Activated T-cell treated with anti-CD3 and anti-CD28 coated beads, Interleukin-2, amount 50 U/mL, for 1 hour (primary cell): Measurements from ENCODE around the gene LYSMD2.
"Not testable (repeated sequence)": the region's sequence is repeated elsewhere in the genome, so short reads cannot be mapped to it uniquely, and the experiment has no call there.

Source experiments
- DNase-seq: peaks from one replicate; pipeline ENCODE4 v3.0.0-alpha.2; 2020

The LYSMD2 gene, protein sequence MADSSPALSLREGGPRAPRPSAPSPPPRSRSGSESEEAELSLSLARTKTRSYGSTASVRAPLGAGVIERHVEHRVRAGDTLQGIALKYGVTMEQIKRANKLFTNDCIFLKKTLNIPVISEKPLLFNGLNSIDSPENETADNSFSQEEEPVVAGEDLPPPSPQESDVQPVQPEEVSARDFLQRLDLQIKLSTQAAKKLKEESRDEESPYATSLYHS

DNA sequence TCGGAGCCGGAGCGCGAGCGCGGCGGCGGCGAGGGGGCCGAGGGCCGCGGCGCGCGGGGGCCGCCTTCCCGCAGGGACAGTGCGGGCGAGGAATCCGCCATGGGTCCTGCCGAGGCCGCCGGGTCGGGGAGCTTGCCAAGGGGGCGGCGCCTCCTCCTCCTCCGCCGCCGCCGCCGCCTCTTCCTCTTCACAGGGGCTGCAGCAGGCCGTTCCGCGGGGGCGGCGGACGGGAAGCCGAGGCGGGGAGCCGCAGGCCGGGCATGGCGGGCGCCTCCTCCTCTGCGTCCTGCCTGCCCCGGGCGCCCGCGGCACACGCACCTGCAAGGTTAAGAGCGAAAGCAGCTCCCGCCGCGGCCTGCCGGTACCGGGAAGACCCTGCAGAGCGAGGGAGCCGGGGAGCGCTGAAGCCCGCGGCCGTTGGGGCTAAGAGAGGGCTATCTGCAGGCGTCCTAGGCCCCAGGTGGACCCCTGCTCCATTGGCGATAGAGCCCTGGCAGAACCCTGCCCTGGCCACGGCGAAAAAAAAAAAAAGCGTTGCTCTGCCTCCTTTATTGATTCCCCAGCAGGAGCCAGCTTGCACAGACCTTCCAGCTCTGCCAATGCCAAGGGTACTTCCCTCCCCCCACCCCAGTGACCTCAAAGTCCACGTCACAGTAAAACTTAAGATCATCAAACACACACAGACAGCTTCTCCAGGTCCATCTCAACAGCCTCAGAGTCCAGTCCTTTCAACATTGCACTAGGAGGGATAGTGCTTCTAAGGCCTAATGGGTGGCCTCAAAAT, at the start of gene LYSMD2:
Gene LYSMD2, minus strand, starts transcription at position 134 of the 784 bp plus-strand sequence. Its CDS starts 33 bp downstream, at position 101.
- peak; percentile 77 for DNase-seq

DNA sequence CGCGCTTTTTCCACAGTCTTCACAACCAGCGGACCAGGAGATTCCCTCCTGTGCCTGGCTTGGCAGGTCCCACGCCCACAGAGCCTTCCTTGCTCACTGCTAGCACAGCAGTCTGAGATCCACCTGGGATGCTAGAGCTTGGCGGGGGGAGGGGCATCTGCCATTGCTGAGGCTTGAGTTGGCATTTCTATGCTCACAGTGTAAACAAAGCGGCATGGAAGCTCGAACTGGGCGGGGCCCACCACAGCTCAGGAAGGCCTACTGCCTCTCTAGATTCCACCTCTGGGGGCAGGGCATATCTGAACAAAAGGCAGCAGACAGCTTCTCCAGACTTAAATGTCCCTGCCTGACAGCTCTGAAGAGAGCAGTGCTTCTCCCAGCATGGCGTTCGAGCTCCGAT, 49.7 kb upstream of the LYSMD2 start:
- not testable (repeated sequence) for DNase-seq

DNA sequence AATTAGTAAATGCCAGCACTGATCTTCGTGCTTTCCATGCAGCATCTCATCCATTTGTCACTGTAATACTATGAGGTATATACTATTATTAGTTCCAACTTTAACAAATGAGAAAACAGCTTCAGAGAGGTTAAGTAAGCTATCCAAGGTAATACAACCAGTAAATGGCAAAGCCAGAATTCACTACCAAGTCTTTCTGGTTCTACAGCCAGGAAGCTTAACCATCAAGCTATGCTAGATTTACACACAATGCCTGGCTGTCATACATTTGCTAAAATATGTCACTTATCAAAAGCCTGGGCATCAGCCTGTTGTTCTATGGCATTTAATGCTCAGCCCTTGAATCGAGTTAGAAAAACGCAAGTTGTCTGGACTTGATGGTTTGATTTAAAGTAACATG, 46.5 kb upstream of the LYSMD2 start:
- no peak for DNase-seq

DNA sequence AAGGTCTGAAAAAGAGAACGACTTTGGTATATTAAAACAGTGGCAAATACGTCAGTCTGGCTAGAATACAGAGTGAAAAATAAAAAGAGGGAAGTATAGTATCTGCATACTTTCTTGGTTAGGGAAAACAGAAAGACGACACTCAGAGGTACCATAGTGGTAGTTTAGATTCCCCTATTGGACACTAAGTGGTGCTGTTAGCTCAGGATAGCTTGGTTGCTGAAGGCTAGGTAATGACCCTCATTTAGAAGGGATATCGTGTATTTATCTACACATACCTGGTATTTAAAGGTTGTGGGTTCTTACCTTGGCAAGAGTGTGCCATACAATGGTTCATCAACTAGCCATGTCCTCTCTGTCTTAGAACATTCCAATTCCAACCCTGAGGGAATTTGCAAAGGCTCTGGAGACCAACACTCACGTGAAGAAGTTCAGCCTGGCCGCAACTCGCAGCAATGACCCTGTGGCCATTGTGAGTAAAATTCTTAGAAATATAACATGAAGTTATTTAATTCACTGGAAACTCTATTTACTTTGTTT, 45.0 kb upstream of the LYSMD2 start:
- DNase-seq: no peak

DNA sequence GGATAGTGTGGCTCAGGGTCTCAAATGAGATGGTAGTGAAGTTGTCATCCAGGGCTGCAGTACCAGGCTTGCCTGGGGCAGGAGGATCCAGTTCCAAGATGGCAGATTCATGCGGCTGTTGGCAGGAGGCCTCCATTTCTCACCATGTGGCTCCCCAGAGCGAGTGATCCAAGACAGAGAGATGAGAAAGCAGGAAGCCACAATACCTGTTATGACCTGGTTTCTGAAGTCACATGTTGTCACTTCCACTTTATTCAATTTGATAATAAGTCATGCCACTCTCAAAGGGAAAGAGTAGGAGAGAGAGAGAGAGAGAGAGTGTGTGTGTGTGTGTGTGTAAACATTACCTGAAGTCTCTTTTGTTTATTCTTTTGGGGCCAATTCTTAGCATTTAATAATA, 44.1 kb upstream of the LYSMD2 start:
- no peak for DNase-seq

DNA sequence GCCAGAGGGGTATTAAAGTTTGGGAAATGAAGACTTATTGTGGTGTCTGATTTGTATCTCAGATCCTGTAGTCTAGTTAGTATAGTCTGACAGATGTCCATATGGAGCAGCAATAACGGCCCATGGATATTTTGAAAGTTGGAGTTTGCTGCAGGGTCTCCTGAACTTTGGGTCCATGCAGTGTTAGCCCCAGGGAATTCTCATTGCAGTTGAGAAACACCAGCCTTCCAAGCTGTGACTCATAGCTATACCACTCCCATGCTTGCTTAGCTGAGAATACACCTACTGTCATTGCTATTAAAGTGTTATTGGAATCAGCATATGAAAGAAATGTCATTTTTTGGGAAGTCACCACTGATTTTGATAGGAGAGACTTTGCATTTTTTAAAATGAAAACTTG, 43.2 kb upstream of the LYSMD2 start:
- no peak for DNase-seq

DNA sequence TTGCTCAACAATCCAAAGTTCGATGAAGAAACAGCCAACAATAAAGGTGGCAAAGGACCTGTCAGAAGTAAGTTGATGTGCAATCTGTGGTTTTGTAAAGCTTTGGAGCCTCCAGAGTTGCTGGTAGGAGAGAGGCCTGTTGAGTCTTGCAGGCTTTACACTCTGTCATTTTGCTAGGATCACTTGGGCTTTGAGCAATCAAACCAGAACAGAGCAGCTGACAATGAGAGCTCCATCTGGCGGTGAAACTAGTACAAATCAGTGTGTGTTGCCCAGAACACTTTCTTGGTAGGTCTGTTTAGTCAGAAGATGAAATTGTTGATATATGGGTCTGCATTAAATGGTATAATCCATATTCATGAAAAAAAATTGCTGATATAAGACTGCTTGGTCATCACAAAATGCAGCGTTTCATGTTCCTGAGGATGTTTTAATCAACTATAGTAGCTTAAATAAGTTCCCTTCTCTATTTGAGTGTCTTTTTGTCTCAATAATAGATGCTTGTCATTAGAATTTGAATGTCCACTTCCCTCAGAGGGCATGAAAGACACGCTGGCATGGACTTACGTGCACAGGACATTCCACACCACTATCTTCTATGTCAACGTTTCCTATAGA, 39.6 kb upstream of the LYSMD2 start:
- peak; percentile 41 for DNase-seq

DNA sequence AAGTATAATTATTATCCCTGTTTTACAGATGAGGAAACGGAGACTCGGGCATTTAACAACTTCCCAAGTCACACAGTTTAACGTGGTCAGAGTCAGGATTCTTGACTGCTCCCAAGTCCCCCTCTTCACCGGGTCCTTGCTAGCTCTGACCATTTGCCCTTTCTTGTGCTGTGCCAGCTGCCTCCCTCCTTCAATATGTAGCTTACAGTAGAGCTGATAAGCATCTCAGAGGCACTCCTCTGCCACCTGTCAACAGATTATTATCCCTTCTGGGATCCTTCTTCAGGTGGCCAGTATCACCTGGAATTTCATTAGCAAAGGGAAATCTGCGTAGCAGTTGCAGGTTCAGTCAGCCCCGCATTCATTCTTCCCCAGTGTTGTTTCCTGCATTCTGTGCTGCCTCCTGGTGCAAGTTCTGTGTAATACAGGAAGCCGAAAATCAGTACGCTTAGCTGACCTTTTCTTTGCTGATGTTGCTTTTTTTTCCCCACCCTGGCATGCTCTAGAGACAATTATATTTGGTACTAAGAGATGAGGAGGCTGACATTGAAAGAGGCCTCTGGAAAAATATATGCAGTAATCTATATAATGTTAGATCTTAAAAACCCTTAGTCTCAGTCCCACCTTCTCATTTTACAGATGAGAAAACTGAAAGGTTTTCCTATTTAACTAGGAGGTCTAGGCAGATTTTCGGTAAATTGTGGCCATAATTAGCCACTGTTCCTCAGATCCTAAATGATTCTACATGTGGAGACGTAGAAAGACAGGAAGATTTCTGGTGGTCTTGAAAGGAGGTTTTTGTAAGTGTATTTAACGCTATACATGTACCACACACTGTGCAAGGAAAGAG, 38.7 kb upstream of the LYSMD2 start:
- peak; percentile 44 for DNase-seq

DNA sequence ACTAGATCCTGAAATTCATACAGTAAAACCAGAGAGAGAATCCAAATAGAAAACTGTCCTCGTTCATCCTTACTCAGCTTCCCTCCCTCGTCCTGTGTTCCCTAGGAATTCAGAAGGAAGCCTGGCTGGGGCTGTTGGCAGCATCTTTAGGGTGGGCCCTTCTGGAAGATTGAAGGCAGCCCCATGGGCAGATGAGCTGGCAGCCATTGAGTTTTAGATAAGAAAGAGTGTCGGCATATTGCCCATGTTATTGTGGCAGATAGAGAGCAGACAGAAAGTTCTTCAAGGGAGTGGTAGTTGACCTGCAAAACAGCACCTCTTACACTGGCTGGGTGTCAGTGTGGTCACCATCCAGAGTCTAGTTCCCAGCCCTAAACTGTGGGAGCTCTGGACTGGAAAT, 37.5 kb upstream of the LYSMD2 start:
- no peak for DNase-seq

DNA sequence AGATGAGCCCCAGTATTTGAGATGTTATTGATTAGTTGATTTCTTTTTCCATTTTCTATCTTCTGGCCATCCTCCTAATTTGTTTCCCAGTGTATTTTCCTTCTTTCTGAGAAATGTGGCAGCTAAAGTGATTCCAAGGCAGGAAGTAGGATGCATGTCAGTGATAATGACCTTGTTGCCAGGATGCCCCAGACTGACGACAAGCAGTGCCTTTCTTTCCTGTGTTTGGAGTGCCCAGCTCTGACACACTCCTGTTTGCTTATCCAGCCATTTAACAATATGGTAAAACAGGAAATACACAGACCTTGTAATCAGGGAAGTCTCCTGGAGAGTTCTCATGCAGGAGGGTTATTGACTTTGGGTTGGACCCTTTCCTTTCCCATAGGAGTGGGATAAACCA, 34.3 kb upstream of the LYSMD2 start:
- DNase-seq: no peak

DNA sequence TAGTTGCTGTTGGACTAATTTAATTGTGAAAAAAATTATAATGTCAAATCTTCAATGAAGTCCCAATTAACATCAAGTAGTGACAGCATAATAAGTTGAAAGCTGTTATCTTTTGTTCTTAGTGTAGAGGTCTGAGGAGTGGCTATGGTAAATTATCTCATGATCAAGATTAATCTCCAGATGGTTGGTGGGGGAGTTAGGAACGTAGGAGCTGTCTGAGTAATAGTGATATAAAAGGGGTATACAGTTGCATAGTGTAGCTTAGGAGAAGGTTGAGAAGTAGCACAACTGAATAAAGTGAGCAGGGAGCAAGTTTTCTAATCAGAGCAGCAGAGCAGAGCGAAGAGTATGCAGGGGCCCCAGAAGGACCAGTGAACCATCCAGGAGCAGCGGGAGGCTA, 33.4 kb upstream of the LYSMD2 start:
- DNase-seq: no peak

DNA sequence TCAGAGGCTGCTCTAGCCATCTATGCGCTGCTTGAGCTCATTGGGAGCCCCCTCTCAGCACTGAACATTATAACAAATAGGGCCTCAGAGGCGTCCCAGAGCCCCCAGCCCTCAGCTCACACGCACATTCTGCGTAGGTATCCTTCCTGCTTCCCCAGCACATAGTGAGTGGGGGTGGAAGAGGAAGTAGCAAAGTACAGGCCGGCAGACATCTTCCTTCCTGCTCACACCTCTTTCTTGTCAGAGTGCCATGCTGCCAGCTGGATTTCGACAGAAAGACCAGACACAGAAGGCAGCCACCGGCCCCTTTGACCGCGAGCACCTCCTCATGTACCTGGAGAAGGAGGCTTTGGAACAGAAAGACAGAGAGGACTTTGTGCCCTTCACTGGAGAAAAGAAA, 30.6 kb upstream of the LYSMD2 start:
- DNase-seq: no peak

DNA sequence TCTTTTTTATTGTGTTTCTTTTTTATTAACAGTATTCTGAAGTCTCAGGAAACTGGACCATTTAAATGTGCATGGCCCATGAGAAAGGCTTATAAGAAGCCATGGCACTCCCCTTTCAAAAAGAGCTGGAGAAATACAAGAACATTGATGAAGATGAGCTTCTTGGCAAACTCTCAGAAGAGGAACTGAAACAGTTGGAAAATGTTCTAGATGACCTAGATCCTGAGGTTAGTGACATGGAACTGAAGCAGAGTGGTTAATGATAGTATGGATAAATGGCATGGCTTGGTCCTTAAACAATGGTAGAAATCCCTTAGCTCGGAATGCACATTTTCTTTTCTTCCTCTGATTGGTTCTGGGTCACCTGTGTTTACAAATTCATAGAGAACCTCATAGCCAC, 28.9 kb upstream of the LYSMD2 start:
- no peak for DNase-seq

DNA sequence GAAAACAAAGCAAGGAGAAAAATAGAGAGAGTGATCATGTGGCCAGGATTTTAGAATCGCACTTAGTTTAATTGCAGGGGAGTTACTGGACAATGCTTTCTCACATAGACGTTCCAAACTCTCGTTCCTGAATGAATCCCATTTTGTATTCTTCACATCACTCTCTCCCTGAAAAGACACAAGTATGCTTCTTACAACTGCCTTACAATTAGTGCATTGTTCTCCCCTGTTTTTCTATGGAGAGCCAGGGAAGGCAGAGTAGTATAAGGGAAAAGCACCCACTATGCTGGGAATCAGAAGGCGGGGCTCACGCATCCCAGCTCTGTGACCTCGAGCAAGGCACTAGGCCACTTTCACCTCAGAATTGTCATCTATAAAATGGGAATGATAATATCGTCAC, 28.3 kb upstream of the LYSMD2 start:
- DNase-seq: no peak

DNA sequence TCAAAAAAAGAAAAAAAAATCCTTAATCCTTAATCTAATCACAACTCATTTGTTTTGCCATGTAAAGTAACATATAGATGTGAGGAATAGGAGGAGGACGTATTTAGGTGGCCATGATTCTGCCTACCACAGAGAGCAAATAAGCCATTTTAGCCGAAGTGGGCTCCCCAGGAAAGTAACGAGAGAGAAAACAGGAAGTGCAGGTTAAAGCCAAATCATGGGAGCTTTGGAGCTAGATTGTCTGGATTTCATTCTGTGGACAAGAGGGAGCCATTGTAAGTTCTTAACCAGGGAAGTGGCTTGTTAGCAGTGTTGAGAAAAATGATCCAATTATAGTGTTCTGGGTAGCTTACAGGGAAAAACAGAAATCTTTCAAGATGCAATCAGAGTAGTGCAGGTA, 23.4 kb upstream of the LYSMD2 start:
- DNase-seq: no peak

DNA sequence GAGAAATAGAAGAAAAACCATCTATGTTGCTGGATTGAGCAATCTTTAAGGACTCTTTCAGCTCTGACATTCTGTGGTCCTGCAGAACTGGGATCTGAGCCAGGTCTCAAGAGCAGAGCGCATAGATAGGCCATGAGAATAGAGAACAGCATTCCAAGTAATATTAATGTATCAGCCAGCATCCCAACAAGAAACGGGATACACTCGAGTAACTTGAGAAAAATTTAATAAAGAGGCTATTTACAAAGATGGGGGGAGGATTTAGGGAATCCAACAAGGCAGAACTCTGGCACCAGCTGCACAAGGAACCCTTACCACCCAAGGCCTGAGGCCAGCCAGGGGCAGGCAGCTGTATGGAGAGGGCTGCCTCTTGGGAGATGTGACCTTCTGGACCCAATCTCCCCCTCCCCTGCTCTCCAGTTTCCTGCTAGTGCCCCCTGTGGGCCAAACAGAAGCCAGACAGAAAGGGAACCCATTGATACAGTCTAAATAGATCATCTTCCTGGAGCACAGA, 22.2 kb upstream of the LYSMD2 start:
- DNase-seq: no peak

DNA sequence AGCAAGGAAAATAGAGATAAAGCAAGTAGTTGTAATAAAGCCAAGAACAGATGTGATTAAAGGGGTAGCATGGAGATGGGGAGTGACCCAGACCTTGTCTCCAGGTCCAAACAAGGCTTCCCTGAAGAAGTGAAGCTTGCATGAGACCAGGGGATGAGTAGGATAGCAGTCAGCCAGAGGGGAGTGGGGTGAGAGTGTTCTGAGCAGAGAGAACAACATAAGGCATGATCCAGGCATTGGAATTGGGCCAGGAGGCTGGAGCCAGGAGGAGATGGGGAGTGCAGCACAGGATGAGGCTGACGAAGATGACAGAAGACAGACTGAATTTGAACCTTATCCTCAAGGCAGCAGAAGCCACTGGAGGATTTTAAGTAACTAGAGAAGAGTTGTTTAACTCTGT, 21.2 kb upstream of the LYSMD2 start:
- DNase-seq: no peak

DNA sequence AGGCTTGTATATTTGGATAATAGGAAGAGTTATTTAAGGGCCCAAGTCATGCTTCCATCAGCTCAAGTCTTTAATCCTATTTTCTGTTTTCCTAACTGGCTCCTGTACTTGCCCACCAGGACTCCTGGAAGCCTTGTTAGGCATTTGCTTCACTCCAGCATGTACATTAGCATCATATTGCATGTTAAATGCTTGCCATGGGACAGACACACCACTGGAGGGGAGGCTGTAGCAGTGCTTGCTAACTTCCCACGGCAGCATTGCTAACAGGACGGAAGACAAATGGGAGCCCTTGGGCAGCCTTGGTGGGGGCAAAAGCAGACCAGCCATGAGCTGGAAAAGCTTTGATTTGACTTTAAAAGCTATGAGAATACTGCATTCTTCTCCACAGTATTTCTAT, 20.0 kb upstream of the LYSMD2 start:
- no peak for DNase-seq

DNA sequence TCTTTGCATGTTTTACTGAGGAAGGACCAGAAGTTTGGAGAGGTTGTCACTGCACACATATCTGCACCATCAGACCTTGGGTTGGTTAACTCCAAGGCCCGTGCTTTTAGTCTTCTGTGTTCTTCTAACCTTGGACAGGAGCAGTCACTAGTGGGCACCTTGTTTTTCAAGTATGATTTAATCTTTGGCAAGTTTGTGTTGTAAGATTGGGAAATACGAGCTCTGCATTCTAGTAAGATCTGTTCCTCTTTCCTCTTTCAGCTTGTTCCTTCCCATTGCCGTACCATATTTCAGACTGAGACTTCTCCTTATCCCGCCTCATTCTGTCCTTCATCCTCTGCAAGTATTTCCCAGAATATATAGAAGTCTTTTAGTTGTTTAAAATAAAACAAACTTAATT, 19.0 kb upstream of the LYSMD2 start:
- no peak for DNase-seq

DNA sequence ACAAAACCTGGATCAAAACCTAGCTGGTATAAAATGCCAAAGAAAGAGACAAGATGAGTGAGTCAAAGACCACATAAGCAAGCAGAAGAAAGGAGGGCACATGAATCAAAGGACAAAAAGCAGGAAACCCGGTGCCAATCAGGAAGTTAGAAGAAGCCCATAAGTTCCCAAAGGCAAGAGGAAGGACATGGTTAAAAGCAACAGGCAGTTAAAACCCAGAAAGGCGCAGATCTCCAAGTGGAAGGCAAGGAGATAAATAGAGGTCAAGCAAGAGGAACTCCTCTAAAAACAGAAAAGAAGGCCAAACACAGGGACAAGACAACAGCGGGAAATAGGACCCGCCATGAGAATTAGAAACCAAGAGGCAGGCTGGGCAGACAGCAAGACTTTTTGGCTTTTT, 18.3 kb upstream of the LYSMD2 start:
- no peak for DNase-seq

DNA sequence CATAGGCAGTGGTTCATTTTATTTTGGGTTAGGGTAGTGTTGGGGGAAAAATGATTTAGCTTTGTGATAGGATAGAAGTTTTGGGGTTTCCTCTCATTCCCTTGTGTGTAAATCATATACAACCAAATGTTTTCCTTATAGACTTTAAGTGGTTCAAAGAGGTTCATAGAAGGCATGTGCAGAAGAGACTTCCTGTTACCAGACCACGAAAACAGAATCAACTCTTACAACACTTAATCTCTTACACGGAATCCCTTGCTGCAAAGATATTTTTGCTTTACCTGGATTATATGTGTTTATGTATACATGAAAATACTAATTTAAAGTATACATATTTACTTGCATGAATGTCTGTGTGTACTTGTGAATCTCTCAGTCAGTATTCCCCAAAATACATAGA, 16.8 kb upstream of the LYSMD2 start:
- DNase-seq: no peak

DNA sequence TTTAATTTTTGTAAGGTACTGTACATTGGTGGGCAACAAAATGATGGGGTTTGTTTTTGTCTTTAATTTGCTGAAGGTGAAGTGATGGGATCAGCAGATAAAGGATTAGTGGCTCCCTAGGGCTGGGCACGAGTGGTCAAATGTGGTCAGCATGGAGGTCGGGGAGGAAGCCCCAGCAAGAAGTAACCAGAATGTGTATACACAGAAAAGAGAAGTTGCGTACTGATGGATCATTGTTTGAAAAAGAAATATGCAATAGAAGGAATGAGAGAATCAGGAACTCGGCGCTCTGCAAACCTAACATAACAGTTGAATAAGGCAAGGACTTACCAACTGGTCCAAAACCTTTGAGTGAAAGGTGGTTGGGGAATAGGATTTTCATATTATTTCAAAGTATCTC, 15.4 kb upstream of the LYSMD2 start:
- DNase-seq: no peak
